ENCODE results near the gene KCTD5.

Gene KCTD5

DNA sequence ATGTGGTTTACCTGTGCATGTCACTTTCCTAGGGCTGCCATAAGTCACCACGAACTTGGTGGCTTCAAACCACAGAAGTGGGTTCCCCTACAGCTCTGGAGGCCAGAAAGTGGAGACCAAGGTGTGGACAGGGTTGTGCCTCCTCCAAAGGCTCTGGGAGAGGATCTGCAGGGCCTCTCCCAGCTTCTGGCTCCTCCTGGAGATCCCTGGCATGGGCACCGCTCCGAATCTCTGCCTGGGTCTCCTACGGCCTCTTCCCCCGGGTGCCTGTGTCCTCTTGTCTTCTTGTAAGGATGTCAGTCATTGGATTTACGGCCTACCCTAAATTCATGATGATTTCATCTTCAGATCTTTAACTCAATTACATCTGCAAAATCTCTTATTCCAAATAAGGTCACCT lies 67.6 kb downstream of the KCTD5 start:
- DNase-seq (ENCODE audit: low spot score), result no peak

DNA sequence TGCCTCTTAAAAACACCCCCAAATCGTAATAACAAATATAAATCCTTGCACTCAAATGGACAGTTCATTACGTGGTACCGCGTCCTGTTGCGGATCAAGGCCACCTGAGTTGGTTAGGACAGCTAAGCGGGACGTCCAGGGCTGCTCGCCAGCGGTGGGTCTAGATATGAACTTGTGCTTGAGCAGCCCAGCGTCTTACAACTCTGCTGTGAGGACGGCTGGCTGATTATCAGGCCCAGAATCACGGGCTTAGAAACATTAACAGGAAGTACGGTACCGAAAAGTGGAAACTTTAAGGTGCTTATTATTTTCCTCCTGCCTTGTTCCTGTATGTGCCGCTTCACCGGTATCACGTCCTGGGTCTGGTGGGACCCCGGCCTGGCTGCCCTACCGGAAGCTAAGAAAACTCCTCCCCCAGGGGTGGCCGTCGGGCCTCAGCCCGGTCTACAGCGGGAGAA lies 69.3 kb downstream of the KCTD5 start:
- peak; percentile 93 for DNase-seq (ENCODE audit: low spot score)

DNA sequence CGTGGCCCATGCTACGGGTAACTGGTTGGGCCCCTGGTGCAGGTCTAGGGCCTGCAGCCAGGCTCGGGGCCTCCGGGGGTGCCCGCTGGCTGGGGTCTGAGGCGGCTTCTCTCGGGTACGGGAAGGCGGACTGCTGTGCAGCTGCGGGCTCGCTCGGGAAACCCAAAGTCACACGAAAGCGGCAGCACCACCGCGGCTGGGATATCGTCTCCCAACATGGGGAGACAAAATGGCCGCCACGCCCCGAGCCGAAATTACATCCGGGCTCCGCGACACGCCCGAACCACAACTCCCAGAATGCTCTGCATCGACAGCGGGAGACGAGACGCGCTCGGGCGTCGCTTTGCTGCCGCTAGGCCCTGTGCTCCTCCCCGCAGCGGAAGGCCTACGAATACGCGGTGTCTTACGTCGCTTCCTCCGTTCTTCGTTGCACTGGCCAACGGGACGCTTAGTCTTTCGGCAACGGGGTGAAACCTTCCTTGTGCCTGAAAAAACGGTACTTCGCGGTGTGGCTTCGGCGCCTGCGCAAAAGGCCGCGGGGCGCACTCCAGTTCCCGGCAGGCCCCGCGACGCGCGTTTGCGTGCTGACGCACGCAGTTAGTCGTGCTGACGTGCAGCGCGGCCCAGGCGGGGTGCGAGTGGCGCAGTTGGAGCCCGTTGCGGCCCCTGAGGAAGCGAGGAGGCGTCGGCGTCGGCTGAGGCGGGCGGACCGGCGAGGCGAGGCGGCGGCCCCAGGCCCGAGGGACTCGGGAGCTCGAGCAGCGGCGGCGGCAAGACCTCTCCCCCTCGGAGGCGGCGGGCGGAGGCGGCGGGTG lies 69.9 kb downstream of the KCTD5 start, which contains the start of gene SRRM2:
SRRM2 (plus strand) TSS at position 604 of the 815 bp plus-strand sequence. CDS start 3,727 bp downstream, outside the sequence.
- peak; percentile 98 for DNase-seq (ENCODE audit: low spot score)

DNA sequence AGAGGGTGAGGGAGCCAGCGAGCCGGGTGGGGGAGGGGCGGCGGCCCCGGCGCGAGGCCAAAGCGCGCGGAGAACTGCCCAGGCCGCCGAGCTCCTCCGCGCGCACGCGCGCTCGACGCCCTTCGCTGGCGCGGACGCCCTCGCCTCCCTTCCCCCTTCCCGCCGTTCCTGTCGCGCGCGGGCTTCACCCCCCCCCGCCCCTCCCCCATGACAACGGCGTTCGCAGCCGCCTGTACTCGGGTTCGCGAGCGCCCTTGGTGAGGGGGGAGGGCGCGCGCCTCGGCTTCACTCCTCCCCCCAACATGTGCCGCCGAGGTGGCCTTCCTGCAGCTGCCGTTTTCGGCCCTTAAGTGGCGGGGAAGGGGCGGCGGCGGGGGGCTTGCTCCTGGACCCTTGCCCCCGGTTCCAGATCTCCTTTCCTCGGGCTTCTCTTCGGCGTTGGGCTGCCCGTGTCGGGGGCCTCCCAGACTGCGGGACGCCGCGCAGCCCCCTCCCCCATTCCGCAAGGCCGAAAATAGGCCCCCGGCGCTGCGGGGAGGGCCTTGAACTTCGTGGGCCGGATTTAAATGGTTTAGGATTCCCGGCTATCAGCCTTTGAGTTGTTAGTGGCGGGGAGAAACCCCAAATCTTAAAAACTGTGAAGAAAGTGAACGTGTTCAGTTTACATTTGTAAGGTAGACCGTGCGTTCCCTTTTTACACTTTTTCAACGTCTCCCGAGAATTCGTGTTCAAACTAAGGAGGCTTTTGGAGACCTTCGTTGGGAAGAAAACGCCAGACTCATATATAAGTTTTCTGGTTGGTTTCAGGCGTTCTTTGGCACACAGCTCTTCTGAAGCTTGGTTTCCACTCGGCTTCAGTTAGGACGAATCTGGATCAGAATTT lies 70.8 kb downstream of the KCTD5 start:
- DNase-seq (ENCODE audit: low spot score), result peak; percentile 82

DNA sequence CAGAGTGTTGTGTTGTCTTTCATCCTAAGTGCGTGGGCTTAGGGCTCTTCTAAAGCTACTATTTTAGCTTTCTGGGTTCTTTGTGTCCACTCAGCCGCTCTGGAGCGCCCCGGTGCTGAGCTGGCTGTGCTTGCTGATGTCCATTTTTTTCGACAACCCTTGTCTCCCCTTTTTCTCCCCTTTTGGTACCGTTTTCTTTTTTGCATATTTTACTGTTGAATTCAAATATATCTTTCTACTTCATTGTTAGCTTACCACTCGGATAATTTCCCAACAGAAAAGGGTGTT lies 71.4 kb downstream of the KCTD5 start:
- DNase-seq (ENCODE audit: low spot score), result no peak

DNA sequence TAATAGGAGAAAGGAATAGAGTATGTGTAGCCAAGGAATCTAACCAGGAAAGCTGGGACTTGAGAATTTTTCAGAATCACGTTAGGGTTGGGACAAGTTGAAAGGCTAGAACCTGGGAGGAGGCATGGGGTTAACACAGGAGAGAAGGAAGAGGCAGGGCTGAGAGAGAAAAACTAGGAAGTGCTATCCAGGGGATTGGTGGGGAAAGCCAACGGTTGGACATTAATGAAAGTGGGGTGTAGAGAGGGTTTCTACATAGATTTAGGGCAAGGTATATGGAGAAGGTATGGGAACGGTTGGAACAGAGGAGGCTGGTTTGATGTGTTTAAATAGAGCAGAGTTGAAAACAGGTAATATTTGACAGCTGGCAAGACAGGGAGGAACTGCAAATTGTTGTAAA lies 72.8 kb downstream of the KCTD5 start:
- DNase-seq (ENCODE audit: low spot score), result no peak

DNA sequence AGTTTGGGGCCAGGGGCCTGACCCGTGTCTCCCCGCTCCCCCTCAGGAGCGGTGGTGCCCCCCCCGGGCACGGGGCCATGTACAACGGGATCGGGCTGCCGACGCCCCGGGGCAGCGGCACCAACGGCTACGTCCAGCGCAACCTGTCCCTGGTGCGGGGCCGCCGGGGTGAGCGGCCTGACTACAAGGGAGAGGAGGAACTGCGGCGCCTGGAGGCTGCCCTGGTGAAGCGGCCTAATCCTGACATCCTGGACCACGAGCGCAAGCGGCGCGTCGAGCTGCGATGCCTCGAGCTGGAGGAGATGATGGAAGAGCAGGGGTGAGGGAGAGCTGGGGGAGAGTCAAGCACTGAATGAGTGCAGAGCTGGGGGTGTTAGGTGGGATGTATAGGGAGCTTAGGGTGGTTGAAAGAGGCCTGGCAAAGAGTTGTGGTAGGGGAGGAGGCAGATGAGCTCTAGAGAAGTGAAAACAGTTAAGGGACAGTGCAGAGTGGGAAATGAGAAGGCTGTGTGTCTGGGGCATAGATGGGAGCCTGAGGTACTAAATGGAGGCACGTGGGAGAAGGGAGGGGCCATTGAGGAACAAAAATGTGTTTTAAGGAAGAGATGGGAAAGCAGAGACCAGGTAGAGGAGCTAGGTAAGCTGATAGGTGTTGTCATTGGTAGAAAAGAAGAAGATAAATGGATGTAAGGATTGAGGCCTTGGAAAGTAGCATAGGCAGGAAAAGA lies 74.1 kb downstream of the KCTD5 start:
- DNase-seq (ENCODE audit: low spot score), result no peak

DNA sequence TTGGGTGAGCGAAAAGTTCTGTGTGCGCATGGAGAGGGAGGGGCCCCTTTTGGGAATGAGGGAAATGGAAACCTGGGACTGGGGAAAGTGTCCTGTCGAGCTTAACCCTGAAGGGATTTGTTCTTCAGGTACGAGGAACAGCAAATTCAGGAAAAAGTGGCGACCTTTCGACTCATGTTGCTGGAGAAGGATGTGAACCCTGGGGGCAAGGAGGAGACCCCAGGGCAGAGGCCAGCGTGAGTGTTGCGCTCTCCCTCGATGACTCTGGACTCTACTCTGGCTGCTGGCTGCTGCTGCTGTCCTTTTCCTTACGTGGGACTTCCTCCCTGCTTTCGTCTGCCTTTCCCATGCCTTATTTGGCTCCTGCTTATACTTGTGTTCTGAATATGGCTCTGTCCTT lies 75.0 kb downstream of the KCTD5 start:
- no peak for DNase-seq (ENCODE audit: low spot score)
